Neuronal stem cell (in vitro differentiated cells): ENCODE data around the gene ZSCAN2. TPM values are rescaled to one million over a fixed set of nuclear protein-coding genes. Genes with fewer than 3 reads are reported as not detected.
A peak's percentile ranks its signal among the peaks of the same experiment; 100 is the strongest.
"Not testable (repeated sequence)": the region's sequence is repeated elsewhere in the genome, so short reads cannot be mapped to it uniquely, and the experiment has no call there.

Experiments used
- DNase-seq: peaks from one replicate; pipeline ENCODE4 v3.0.0-alpha.2; 2013; ENCODE audit warnings: low spot score
- H2AFZ ChIP-seq: one replicate; pipeline ENCODE4 v1.6.1; 2013; ENCODE audit warnings: mild to moderate bottlenecking, low read length, inconsistent platforms
- H2AK5ac ChIP-seq: 2 replicates; pipeline ENCODE4 v1.6.1; 2013; ENCODE audit warnings: low read depth, mild to moderate bottlenecking, inconsistent platforms, low read length, moderate library complexity, mixed read lengths
- H2BK120ac ChIP-seq: 2 replicates; pipeline ENCODE4 v1.6.1; 2013; ENCODE audit warnings: low read depth, mild to moderate bottlenecking, inconsistent platforms, low read length, moderate library complexity, mixed read lengths
- H2BK12ac ChIP-seq: one replicate; pipeline ENCODE4 v1.6.1; 2013; ENCODE audit warnings: low read length, inconsistent platforms
- H2BK15ac ChIP-seq: 2 replicates; pipeline ENCODE4 v1.6.1; 2013; ENCODE audit warnings: mild to moderate bottlenecking, low read length, inconsistent platforms, mixed read lengths
- H2BK5ac ChIP-seq: one replicate; pipeline ENCODE4 v1.6.1; 2013; ENCODE audit warnings: inconsistent platforms, mild to moderate bottlenecking, low read length, moderate library complexity
- H3K14ac ChIP-seq: one replicate; pipeline ENCODE4 v1.6.1; 2013; ENCODE audit warnings: low read length, inconsistent platforms
- H3K18ac ChIP-seq: 2 replicates; pipeline ENCODE4 v1.6.1; 2013; ENCODE audit warnings: low read length, inconsistent platforms
- H3K23ac ChIP-seq: 2 replicates; pipeline ENCODE4 v1.6.1; 2013; ENCODE audit warnings: low read depth, mild to moderate bottlenecking, mixed read lengths, low read length, inconsistent platforms; ENCODE audit not compliant: poor library complexity
- H3K27ac ChIP-seq: replicated peaks from 3 replicates; pipeline ENCODE4 v1.5.1; 2013; ENCODE audit warnings: low read length, inconsistent platforms
- H3K27me3 ChIP-seq, 3 experiments: 2 replicates each; pipeline ENCODE4 v1.6.1; 2013; ENCODE audit warnings: low read length in 3 of 3, mild to moderate bottlenecking in 2 of 3, inconsistent platforms in 1 of 3, low read depth in 1 of 3, mixed read lengths in 1 of 3, moderate library complexity in 1 of 3; ENCODE audit not compliant: control insufficient read depth in 3 of 3, insufficient read depth in 3 of 3
- H3K36me3 ChIP-seq, 2 donors: replicated peaks in 1 of 2; 2 replicates each; pipeline ENCODE4 v1.6.1; 2013; ENCODE audit warnings: low read length in 2 of 2; ENCODE audit not compliant: control insufficient read depth in 2 of 2, insufficient read depth in 2 of 2
- H3K4ac ChIP-seq: 2 replicates; pipeline ENCODE4 v1.6.1; 2013; ENCODE audit warnings: inconsistent platforms, mild to moderate bottlenecking, low read length, moderate library complexity
- H3K4me1 ChIP-seq, 2 donors: 1 replicate in 1 of 2; 2 replicates in 1 of 2; pipeline ENCODE4 v1.6.1; 2013; ENCODE audit warnings: low read length in 2 of 2, low read depth in 1 of 2; ENCODE audit not compliant: control insufficient read depth in 2 of 2, insufficient read depth in 1 of 2
- H3K4me2 ChIP-seq: one replicate; pipeline ENCODE4 v1.6.1; 2013; ENCODE audit warnings: mild to moderate bottlenecking, low read length, inconsistent platforms; ENCODE audit not compliant: insufficient read depth, poor library complexity, severe bottlenecking
- H3K4me3 ChIP-seq, 2 donors: 2 replicates each; pipeline ENCODE4 v1.5.1; 2013; ENCODE audit warnings: low read length in 2 of 2, mild to moderate bottlenecking in 2 of 2, inconsistent platforms in 1 of 2, moderate library complexity in 1 of 2
- H3K79me1 ChIP-seq: one replicate; pipeline ENCODE4 v1.6.1; 2013; ENCODE audit warnings: low read depth, mild to moderate bottlenecking, inconsistent platforms, low read length, moderate library complexity
- H3K9ac ChIP-seq: one replicate; pipeline ENCODE4 v1.6.1; 2013; ENCODE audit warnings: mild to moderate bottlenecking, low read depth, low read length, inconsistent platforms; ENCODE audit not compliant: poor library complexity
- H3K9me3 ChIP-seq, 2 donors: replicated peaks in 1 of 2; 2 replicates each; pipeline versions ENCODE3 to v1.6.1; 2013; ENCODE audit warnings: low read length in 2 of 2, mild to moderate bottlenecking in 2 of 2, inconsistent platforms in 1 of 2, low read depth in 1 of 2, mixed read lengths in 1 of 2, moderate library complexity in 1 of 2; ENCODE audit not compliant: control insufficient read depth in 2 of 2, insufficient read depth in 1 of 2
- H4K8ac ChIP-seq: one replicate; pipeline ENCODE4 v1.6.1; 2013; ENCODE audit warnings: low read depth, mild to moderate bottlenecking, inconsistent platforms, low read length, moderate library complexity
- H4K91ac ChIP-seq: one replicate; pipeline ENCODE4 v1.6.1; 2013; ENCODE audit warnings: low read length, low read depth, mild to moderate bottlenecking, inconsistent platforms; ENCODE audit not compliant: poor library complexity
- WGBS, 2 donors: extraction: QIAGEN DNeasy Blood & Tissue Kit; methylation state at CpG; one replicate each; pipeline ENCODE4 v1.1.7; 2013; ENCODE audit warnings: missing lambda C conversion rate in 2 of 2, mixed read lengths in 1 of 2; ENCODE audit not compliant: insufficient read length in 2 of 2, insufficient replicate concordance in 1 of 2; ENCODE audit errors: extremely low coverage in 2 of 2; 5-methylcytosine and 5-hydroxymethylcytosine counted together
- polyA plus RNA-seq, 2 experiments: library from polyadenylated mRNA; stranded (reverse); fragments of 200-250 nt; gene quantifications; one replicate each; pipeline ENCODE4 v1.2.3, GENCODE V29; 2013

The ZSCAN2 gene
- polyA plus RNA-seq (2013, experiment 1 of 2), result 7.7 TPM
- polyA plus RNA-seq (2013, experiment 2 of 2), result 8.2 TPM

- Histone ChIP-seq H3K4me3 (peak within 1 kb of the TSS; percentile 95 to 97), H2BK120ac (no peak within 1 kb of the TSS), H2BK12ac (no peak within 1 kb of the TSS), H3K4me2 (peak within 1 kb of the TSS; percentile 93), H3K14ac (peak within 1 kb of the TSS; percentile 99), H3K4ac (no peak within 1 kb of the TSS), H3K27me3 (peaks cover 0 to 8% (median 2%) of the 10 kb centered on the region in 3 experiments), H3K27ac (peak within 1 kb of the TSS; percentile 79), H4K8ac (no peak within 1 kb of the TSS), H3K4me1 (peaks cover 4% of the 10 kb centered on the region in 2 donors), H3K9me3 (peaks cover 0 to 2% of the 10 kb centered on the region in 2 donors), H3K36me3 (peaks cover 12 to 25% of the 10 kb centered on the region in 2 donors), H4K91ac (no peak within 1 kb of the TSS), H2AFZ (peak within 1 kb of the TSS; percentile 96), H2BK5ac (peak within 1 kb of the TSS; percentile 77), H2AK5ac (peak within 1 kb of the TSS; percentile 89), H2BK15ac (no peak within 1 kb of the TSS), H3K18ac (peak within 1 kb of the TSS; percentile 99), H3K9ac (peak within 1 kb of the TSS; percentile 96), H3K23ac (peak within 1 kb of the TSS; percentile 92), H3K79me1 (no peaks in the 10 kb centered on the region)
- no CpG with 5 or more reads among the region's 68 CpGs for WGBS, 2 donors
- peak; percentile 95 for DNase-seq
Measured at GRCh38 chr15:84600687-84601554, at the start of gene ZSCAN2. Gene ZSCAN2, plus strand, starts transcription at chr15:84601009. Its CDS starts 2,919 bp downstream, at chr15:84603928.

- not testable (repeated sequence) for H2BK12ac ChIP-seq, H4K91ac ChIP-seq, H3K9ac ChIP-seq, H3K27ac ChIP-seq, H2BK15ac ChIP-seq, H3K27me3 ChIP-seq, H3K79me1 ChIP-seq, H3K4me3 ChIP-seq, H3K36me3 ChIP-seq, H2AK5ac ChIP-seq, H3K4ac ChIP-seq, H3K18ac ChIP-seq, H4K8ac ChIP-seq, H3K9me3 ChIP-seq, H2AFZ ChIP-seq, H3K14ac ChIP-seq, DNase-seq, H3K4me1 ChIP-seq, H3K23ac ChIP-seq, H3K4me2 ChIP-seq, H2BK120ac ChIP-seq, H2BK5ac ChIP-seq
- WGBS, 2 donors, result no CpG with 5 or more reads among the region's 2 CpGs
Measured at GRCh38 chr15:84551624-84552023, 49.2 kb upstream of the ZSCAN2 start.

- Histone ChIP-seq H2BK12ac (no peak overlapping the region), H3K9me3 (no peaks in the 10 kb centered on the region), H2AK5ac (no peak overlapping the region), H3K14ac (no peak overlapping the region), H3K36me3 (no peaks in the 10 kb centered on the region), H3K4ac (no peak overlapping the region), H3K23ac (no peak overlapping the region), H4K91ac (no peak overlapping the region), H3K4me2 (no peak overlapping the region), H3K9ac (no peak overlapping the region), H2BK5ac (no peak overlapping the region), H3K27ac (no peak overlapping the region), H2BK120ac (no peak overlapping the region), H3K4me3 (no peak overlapping the region), H3K27me3 (no peaks in the 10 kb centered on the region), H3K4me1 (no peaks in the 10 kb centered on the region), H4K8ac (no peak overlapping the region), H3K79me1 (no peaks in the 10 kb centered on the region), H2BK15ac (no peak overlapping the region), H2AFZ (no peak overlapping the region), H3K18ac (no peak overlapping the region)
- no peak for DNase-seq
- no CpG with 5 or more reads among the region's 1 CpG for WGBS, 2 donors
Measured at GRCh38 chr15:84552896-84553295, 47.9 kb upstream of the ZSCAN2 start.

- H2BK5ac ChIP-seq, DNase-seq, H3K4me3 ChIP-seq, H3K36me3 ChIP-seq, H3K27ac ChIP-seq, H3K4me2 ChIP-seq, H3K4me1 ChIP-seq, H4K91ac ChIP-seq, H2AK5ac ChIP-seq, H2BK120ac ChIP-seq, H2BK12ac ChIP-seq, H3K23ac ChIP-seq, H3K4ac ChIP-seq, H3K27me3 ChIP-seq, H3K9me3 ChIP-seq, H3K18ac ChIP-seq, H3K79me1 ChIP-seq, H4K8ac ChIP-seq, H2AFZ ChIP-seq, H3K14ac ChIP-seq, H3K9ac ChIP-seq, H2BK15ac ChIP-seq: not testable (repeated sequence)
- WGBS, 2 donors, result no CpG with 5 or more reads among the region's 3 CpGs
Measured at GRCh38 chr15:84556690-84557089, 44.1 kb upstream of the ZSCAN2 start.
